Uterus (tissue), 4 donors: Measurements from ENCODE around the gene OR51M1. TPM values are rescaled to one million over a fixed set of nuclear protein-coding genes. Genes with fewer than 3 reads are reported as not detected.
"Not testable (repeated sequence)": the region's sequence is repeated elsewhere in the genome, so short reads cannot be mapped to it uniquely, and the experiment has no call there.

ENCODE experiments used
- DNase-seq, 2 donors: peaks; one replicate each; pipeline ENCODE4 v3.0.0-alpha.2; 2019 to 2020
- H3K27ac ChIP-seq, 2 donors: fragments of 200-600 bp; sonication (generic); 1 replicate in 1 of 2; 2 replicates in 1 of 2; pipeline ENCODE4 v1.5.1; 2016 to 2018
- H3K27me3 ChIP-seq, 2 donors: fragments of 200-600 bp; sonication (generic); one replicate each; pipeline ENCODE4 v1.5.1; 2018 to 2019; ENCODE audit warnings: control low read depth in 1 of 2
- H3K36me3 ChIP-seq, 2 donors: fragments of 200-600 bp; sonication (generic); one replicate each; pipeline ENCODE4 v1.5.1; 2019; ENCODE audit warnings: control low read depth in 1 of 2
- H3K4me1 ChIP-seq, 2 donors: fragments of 200-600 bp; sonication (generic); one replicate each; pipeline ENCODE4 v1.5.1; 2018 to 2019; ENCODE audit warnings: control low read depth in 1 of 2
- H3K4me3 ChIP-seq, 2 donors: fragments of 200-600 bp; sonication (generic); 1 replicate in 1 of 2; 2 replicates in 1 of 2; pipeline ENCODE4 v1.5.1; 2018 to 2019; ENCODE audit warnings: mild to moderate bottlenecking in 1 of 2
- H3K9me3 ChIP-seq, 2 donors: fragments of 200-600 bp; sonication (generic); one replicate each; pipeline ENCODE4 v1.5.1; 2019; ENCODE audit warnings: control low read depth in 1 of 2
- CTCF ChIP-seq, 4 experiments: fragments of 200-600 bp in 2 of 4; fragments of 450-650 bp in 2 of 4; sonication (generic) in 2 of 4; IDR thresholded peaks; one replicate each; pipeline ENCODE4 v1.5.1; 2016 to 2019; ENCODE audit warnings: antibody characterized with exemption in 4 of 4, mild to moderate bottlenecking in 2 of 4, moderate library complexity in 1 of 4
- POLR2A ChIP-seq, 2 donors: fragments of 450-650 bp; IDR thresholded peaks; one replicate each; pipeline ENCODE4 v1.6.1; 2016; ENCODE audit warnings: antibody characterized with exemption in 2 of 2, mild to moderate bottlenecking in 1 of 2, moderate library complexity in 1 of 2
- intact Hi-C: fragments of 100-400 bp; cut with DNase I; formaldehyde crosslinking; loops from one replicate; pipeline ENCODE4 v1.15.1; 2023; ENCODE audit warnings: low total_unique reads
- total RNA-seq, 4 donors: library from RNA; depleted of rRNA in 3 of 4; stranded (reverse); fragments of >200 nt in 3 of 4; gene quantifications; one replicate each; pipeline versions ENCODE4 v1.1.0 to v1.2.4, GENCODE V29; 2014 to 2023
- donor health status: DM: yes; HTN: yes; CAD: no.

OR51M1 gene
- total RNA-seq, result not detected

GRCh38 chr11:5383576-5383975, at the start of gene OR51M1:
OR51M1 (plus strand) TSS chr11:5383812; CDS start chr11:5389399, 5,587 bp downstream.
- intact Hi-C loops, result no loop called here
- H3K36me3 ChIP-seq, result no peaks in the 10 kb centered on the region
- no peak within 1 kb of the TSS for H3K4me3 ChIP-seq
- H3K9me3 ChIP-seq, result no peaks in the 10 kb centered on the region
- no peaks in the 10 kb centered on the region for H3K27me3 ChIP-seq
- TF ChIP-seq POLR2A (IDR thresholded peaks at IDR 0.05) (no peak), CTCF (IDR thresholded peaks at IDR 0.05) (no peak)
- no peaks in the 10 kb centered on the region for H3K4me1 ChIP-seq
- DNase-seq, result no peak
- no peak within 1 kb of the TSS for H3K27ac ChIP-seq

- intact Hi-C loops, result no loop called here
- no peaks in the 10 kb centered on the region for H3K4me1 ChIP-seq
- H3K36me3 ChIP-seq, result no peaks in the 10 kb centered on the region
- no peaks in the 10 kb centered on the region for H3K27me3 ChIP-seq
- H3K4me3 ChIP-seq, result no peak overlapping the region
- H3K9me3 ChIP-seq, result no peaks in the 10 kb centered on the region
- no peak for DNase-seq
- TF ChIP-seq CTCF (IDR thresholded peaks at IDR 0.05) (no peak), POLR2A (IDR thresholded peaks at IDR 0.05) (no peak)
- H3K27ac ChIP-seq, result no peak overlapping the region
Measured at GRCh38 chr11:5335170-5335569, 48.4 kb upstream of the OR51M1 start.

- Histone ChIP-seq H3K4me1 (no peaks in the 10 kb centered on the region), H3K4me3 (no peak overlapping the region), H3K27me3 (no peaks in the 10 kb centered on the region), H3K9me3 (no peaks in the 10 kb centered on the region), H3K36me3 (no peaks in the 10 kb centered on the region), H3K27ac (no peak overlapping the region)
- TF ChIP-seq POLR2A (IDR thresholded peaks at IDR 0.05), result no peak
- no peak for TF ChIP-seq CTCF (IDR thresholded peaks at IDR 0.05)
- no peak for DNase-seq
- intact Hi-C loops, result no loop called here
Measured at GRCh38 chr11:5336331-5336730, 47.3 kb upstream of the OR51M1 start.

GRCh38 chr11:5337253-5337652, 46.4 kb upstream of the OR51M1 start:
- H3K36me3 ChIP-seq, DNase-seq, intact Hi-C loops, H3K4me3 ChIP-seq, H3K27me3 ChIP-seq, H3K27ac ChIP-seq, H3K4me1 ChIP-seq, H3K9me3 ChIP-seq: not testable (repeated sequence)

GRCh38 chr11:5339771-5340322, 43.8 kb upstream of the OR51M1 start:
- no peaks in the 10 kb centered on the region for H3K4me1 ChIP-seq
- H3K4me3 ChIP-seq, result no peak overlapping the region
- H3K36me3 ChIP-seq, result no peaks in the 10 kb centered on the region
- H3K27me3 ChIP-seq, result no peaks in the 10 kb centered on the region
- no peaks in the 10 kb centered on the region for H3K9me3 ChIP-seq
- TF ChIP-seq POLR2A (IDR thresholded peaks at IDR 0.05), result no peak
- TF ChIP-seq CTCF (IDR thresholded peaks at IDR 0.05), result no peak
- no peak for DNase-seq
- no peak overlapping the region for H3K27ac ChIP-seq
- intact Hi-C loops, result no loop called here
